B cell (primary cell): ENCODE measurements around the gene MAP7D1. TPM values are rescaled to one million over a fixed set of nuclear protein-coding genes. Genes with fewer than 3 reads are reported as not detected.

Experiments
- ATAC-seq: fragments of 200-7000 bp; cut with Tn5 transposase; one replicate; pipeline ENCODE4 v1.10.0; 2021; ENCODE audit warnings: low read depth, mild to moderate bottlenecking, moderate number of reproducible peaks, moderate library complexity
- CTCF ChIA-PET: fragments of 350-600 bp; sonication (Branson Sonifier 250); formaldehyde crosslinking; loops from one replicate; lab custom pipeline; 2021; ENCODE audit warnings: antibody characterized with exemption, inconsistent platforms; lab: Charles Lee
- POLR2A ChIA-PET: fragments of 350-600 bp; sonication (Branson Sonifier 250); formaldehyde crosslinking; loops from one replicate; lab custom pipeline; 2021; ENCODE audit warnings: antibody characterized with exemption; lab: Charles Lee
- DNase-seq: peaks from one replicate; pipeline ENCODE4 v3.0.0; 2013
- H2AFZ ChIP-seq: 2 replicates; pipeline ENCODE4 v1.6.1; 2012; ENCODE audit warnings: mild to moderate bottlenecking, low read depth, low read length; ENCODE audit not compliant: insufficient read depth, poor library complexity, severe bottlenecking
- H3K27ac ChIP-seq, 2 donors: 1 replicate in 1 of 2; 2 replicates in 1 of 2; pipeline ENCODE4 v1.5.1; 2012 to 2013; ENCODE audit warnings: low read length in 2 of 2, mild to moderate bottlenecking in 2 of 2, moderate library complexity in 1 of 2
- H3K27me3 ChIP-seq, 4 experiments: fragments of 200-600 bp in 1 of 4; sonication (generic) in 1 of 4; replicated peaks in 1 of 4; 1 replicate in 2 of 4; 2 replicates in 2 of 4; pipeline versions ENCODE4 v1.6.1 to v1.7.0; 2013 to 2016; ENCODE audit warnings: low read length in 3 of 4, mild to moderate bottlenecking in 2 of 4, mixed read lengths in 1 of 4, moderate library complexity in 1 of 4; ENCODE audit not compliant: insufficient read depth in 4 of 4, control insufficient read depth in 3 of 4; ENCODE audit errors: control extremely low read depth in 1 of 4
- H3K36me3 ChIP-seq, 2 experiments: replicated peaks in 1 of 2; 1 replicate in 1 of 2; 2 replicates in 1 of 2; pipeline versions ENCODE4 v1.6.1 to v1.7.1; 2013; ENCODE audit warnings: low read length in 1 of 2; ENCODE audit not compliant: insufficient read depth in 2 of 2, control insufficient read depth in 1 of 2; ENCODE audit errors: control extremely low read depth in 1 of 2, extremely low read depth in 1 of 2
- H3K4me1 ChIP-seq, 2 donors: fragments of 200-600 bp in 1 of 2; sonication (generic) in 1 of 2; 1 replicate in 1 of 2; 2 replicates in 1 of 2; pipeline versions ENCODE4 v1.5.1 to v1.6.1; 2013 to 2017; ENCODE audit warnings: low read length in 2 of 2; ENCODE audit not compliant: control insufficient read depth in 2 of 2, insufficient read depth in 2 of 2
- H3K4me2 ChIP-seq: replicated peaks from 2 replicates; pipeline ENCODE3; 2012; ENCODE audit warnings: mild to moderate bottlenecking, low read depth, low read length; ENCODE audit not compliant: poor library complexity, severe bottlenecking
- H3K4me3 ChIP-seq, 5 experiments: fragments of 200-600 bp in 1 of 5; sonication (generic) in 1 of 5; 1 replicate in 3 of 5; 2 replicates in 2 of 5; pipeline versions ENCODE4 v1.5.1 to v1.7.0; 2011 to 2016; ENCODE audit warnings: low read length in 4 of 5, mild to moderate bottlenecking in 4 of 5, low read depth in 2 of 5, control low read depth in 1 of 5, moderate library complexity in 1 of 5; ENCODE audit not compliant: insufficient read depth in 1 of 5; ENCODE audit errors: control extremely low read depth in 1 of 5, extremely low read depth in 1 of 5
- H3K79me2 ChIP-seq: fragments of 200-600 bp; sonication (generic); one replicate; pipeline ENCODE4 v1.6.0; 2016; ENCODE audit warnings: low read length; ENCODE audit not compliant: control insufficient read depth, insufficient read depth
- H3K9ac ChIP-seq: fragments of 200-600 bp; sonication (generic); 2 replicates; pipeline ENCODE4 v1.6.1; 2017; ENCODE audit warnings: mild to moderate bottlenecking, low read length, moderate library complexity
- H3K9me3 ChIP-seq, 3 donors: one replicate each; pipeline versions ENCODE4 v1.6.1 to v1.7.1; 2013; ENCODE audit warnings: low read length in 2 of 3; ENCODE audit not compliant: control insufficient read depth in 2 of 3, insufficient read depth in 1 of 3; ENCODE audit errors: control extremely low read depth in 1 of 3
- H4K20me1 ChIP-seq: 2 replicates; pipeline ENCODE4 v1.6.0; 2012; ENCODE audit warnings: mild to moderate bottlenecking, low read length; ENCODE audit not compliant: insufficient read depth, control insufficient read depth, poor library complexity, severe bottlenecking
- H3K27ac Mint-ChIP-seq: one replicate; pipeline ENCODE4 v1.8.0; 2021; ENCODE audit warnings: mixed read lengths
- H3K27me3 Mint-ChIP-seq: one replicate; pipeline ENCODE4 v1.8.0; 2021; ENCODE audit warnings: mixed read lengths
- H3K4me1 Mint-ChIP-seq: one replicate; pipeline ENCODE4 v1.8.0; 2021; ENCODE audit warnings: mixed read lengths
- H3K4me3 Mint-ChIP-seq: one replicate; pipeline ENCODE4 v1.8.0; 2021; ENCODE audit warnings: mixed read lengths
- H3K9me3 Mint-ChIP-seq: one replicate; pipeline ENCODE4 v1.8.0; 2022; ENCODE audit warnings: mixed read lengths; ENCODE audit not compliant: insufficient read depth
- CTCF ChIP-seq: fragments of 200-600 bp; IDR thresholded peaks from one replicate; pipeline ENCODE4 v1.8.0; 2022; ENCODE audit warnings: antibody characterized with exemption, mild to moderate bottlenecking
- EZH2 ChIP-seq: IDR thresholded peaks from 2 replicates; pipeline ENCODE4 v1.6.1; 2012; ENCODE audit warnings: borderline replicate concordance, low read depth, mild to moderate bottlenecking, moderate library complexity, low read length; ENCODE audit not compliant: insufficient read depth, poor library complexity, severe bottlenecking
- WGBS: methylation state at CpG from one replicate; pipeline ENCODE4 v1.1.5; 2013; ENCODE audit warnings: missing lambda C conversion rate; ENCODE audit not compliant: insufficient coverage; 5-methylcytosine and 5-hydroxymethylcytosine counted together
- intact Hi-C: fragments of 100-400 bp; cut with micrococcal nuclease; formaldehyde crosslinking; loops from one replicate; pipeline ENCODE4 v1.10.0; 2022
- polyA plus RNA-seq: library from polyadenylated mRNA; depleted of rRNA; stranded (reverse); fragments of >200 nt; gene quantifications from 2 replicates; pipeline ENCODE4 v1.2.3, GENCODE V29; 2012
- total RNA-seq, 2 donors: library from RNA; stranded (reverse); fragments of 120-200 nt in 1 of 2; gene quantifications; 1 replicate in 1 of 2; 2 replicates in 1 of 2; pipeline versions ENCODE4 v1.2.3 to v1.2.4, GENCODE V29; 2013 to 2022

MAP7D1 gene
- total and polyA plus RNA-seq, 2 donors (not counting 1 experiment from before 2014, with no cell fraction given): 44.2 to 65.2 TPM

GRCh38 chr1:36204347-36204909 lies 48.5 kb downstream of the MAP7D1 start:
- ChIA-PET POLR2A (no interaction called here), CTCF (no interaction called here)
- ATAC-seq (no peak), DNase-seq (no peak)
- no peak overlapping the region for H3K4me3 Mint-ChIP-seq
- H3K4me1 ChIP-seq: peaks cover 0 to 11% of the 10 kb centered on the region in 2 donors
- H2AFZ ChIP-seq: no peak overlapping the region
- no peak overlapping the region for H3K4me2 ChIP-seq
- no peaks in the 10 kb centered on the region for H3K9me3 ChIP-seq
- H4K20me1 ChIP-seq: no peaks in the 10 kb centered on the region
- H3K9me3 Mint-ChIP-seq: no peaks in the 10 kb centered on the region
- TF ChIP-seq CTCF (no peak), EZH2 (no peak)
- peaks cover 9% of the 10 kb centered on the region for H3K4me1 Mint-ChIP-seq
- intact Hi-C loops: no loop called here
- H3K27me3 Mint-ChIP-seq: peaks cover 7% of the 10 kb centered on the region
- no peak overlapping the region for H3K27ac ChIP-seq
- no peak overlapping the region for H3K27ac Mint-ChIP-seq
- no peak overlapping the region for H3K9ac ChIP-seq
- WGBS: 94% methylated on average over 4 of the region's 6 CpGs
- no peaks in the 10 kb centered on the region for H3K27me3 ChIP-seq
- no peaks in the 10 kb centered on the region for H3K79me2 ChIP-seq
- no peaks in the 10 kb centered on the region for H3K36me3 ChIP-seq
- no peak overlapping the region for H3K4me3 ChIP-seq

- Mint-ChIP-seq H3K27ac (no peak overlapping the region), H3K4me3 (no peak overlapping the region), H3K9me3 (no peaks in the 10 kb centered on the region), H3K4me1 (peaks cover 9% of the 10 kb centered on the region), H3K27me3 (no peaks in the 10 kb centered on the region)
- H3K27me3 ChIP-seq: no peaks in the 10 kb centered on the region
- no peak overlapping the region for H3K9ac ChIP-seq
- H4K20me1 ChIP-seq: no peaks in the 10 kb centered on the region
- peaks cover 0 to 11% of the 10 kb centered on the region in 2 donors for H3K4me1 ChIP-seq
- H3K27ac ChIP-seq: no peak overlapping the region
- intact Hi-C loops: no loop called here
- 87% methylated on average over 3 of the region's 3 CpGs for WGBS
- CTCF ChIA-PET: interaction anchor here (0.7 to 0.8 kb wide), 2 partner anchors 10 to 178 kb away, joined by 3 read pairs; no protein-coding TSS in a partner anchor
- no peak overlapping the region for H2AFZ ChIP-seq
- ATAC-seq (no peak), DNase-seq (no peak)
- TF ChIP-seq EZH2 (no peak), CTCF (no peak)
- no peak overlapping the region for H3K4me3 ChIP-seq
- no peaks in the 10 kb centered on the region for H3K79me2 ChIP-seq
- H3K4me2 ChIP-seq: no peak overlapping the region
- no peaks in the 10 kb centered on the region for H3K36me3 ChIP-seq
- POLR2A ChIA-PET: no interaction called here
- H3K9me3 ChIP-seq: no peaks in the 10 kb centered on the region
Observed at GRCh38 chr1:36206323-36206858, 50.4 kb downstream of the MAP7D1 start.
